Testis (tissue), 2 donors: ENCODE results near the gene TBXA2R.

Experiments used
- CTCF ChIP-seq, 3 experiments: fragments of 450-650 bp in 2 of 3; fragments of 200-600 bp in 1 of 3; sonication (generic) in 1 of 3; IDR thresholded peaks; one replicate each; pipeline ENCODE4 v1.5.1; 2016 to 2019; ENCODE audit warnings: antibody characterized with exemption in 3 of 3, mild to moderate bottlenecking in 2 of 3, moderate library complexity in 1 of 3
- POLR2A ChIP-seq: fragments of 450-650 bp; IDR thresholded peaks from one replicate; pipeline ENCODE4 v1.6.1; 2017; ENCODE audit warnings: antibody characterized with exemption, mild to moderate bottlenecking, moderate library complexity

GRCh38 chr19:3578390-3578789 is 28.3 kb downstream of the TBXA2R start:
- TF ChIP-seq CTCF (IDR thresholded peaks at IDR 0.05) (no peak), POLR2A (no peak)
